ENCODE measurements around the gene PTP4A1. TPM values are rescaled to one million over a fixed set of nuclear protein-coding genes. Genes with fewer than 3 reads are reported as not detected.

PTP4A1 gene
- total RNA-seq, 2 donors from 2014 or later = 23.0 to 29.6 TPM

- ATAC-seq (ENCODE audit: insufficient number of reproducible peaks, low FRiP score, low read depth) = no peak
- DNase-seq (ENCODE audit: low spot score) = no peak
- no peak overlapping the region for H3K27ac ChIP-seq
- TF ChIP-seq CTCF (IDR thresholded peaks at IDR 0.05) = no peak
- H3K4me1 ChIP-seq (ENCODE audit: control insufficient read depth in 1 of 2, low read depth in 2 of 2) = no peaks in the 10 kb centered on the region
- H3K4me3 ChIP-seq = no peak overlapping the region
- H3K9me3 ChIP-seq = no peaks in the 10 kb centered on the region
- H3K27me3 ChIP-seq (replicated peaks; ENCODE audit: insufficient read depth) = no peaks in the 10 kb centered on the region
- no peaks in the 10 kb centered on the region for H3K36me3 ChIP-seq
Observed at GRCh38 chr6:63527658-63528514, 44.4 kb upstream of the PTP4A1 start.

- Histone ChIP-seq H3K27ac (no peak overlapping the region), H3K4me3 (no peak overlapping the region), H3K36me3 (no peaks in the 10 kb centered on the region), H3K9me3 (no peaks in the 10 kb centered on the region), H3K27me3 (replicated peaks; ENCODE audit: insufficient read depth) (no peaks in the 10 kb centered on the region), H3K4me1 (ENCODE audit: control insufficient read depth in 1 of 2, low read depth in 2 of 2) (no peaks in the 10 kb centered on the region)
- ATAC-seq (ENCODE audit: insufficient number of reproducible peaks, low FRiP score, low read depth) = no peak
- TF ChIP-seq CTCF (IDR thresholded peaks at IDR 0.05) = no peak
- no peak for DNase-seq (ENCODE audit: low spot score)
Observed at GRCh38 chr6:63529498-63529897, 42.8 kb upstream of the PTP4A1 start.

- no peak for ATAC-seq (ENCODE audit: insufficient number of reproducible peaks, low FRiP score, low read depth)
- no peaks in the 10 kb centered on the region for H3K4me1 ChIP-seq (ENCODE audit: control insufficient read depth in 1 of 2, low read depth in 2 of 2)
- H3K27ac ChIP-seq = no peak overlapping the region
- no peak for DNase-seq (ENCODE audit: low spot score)
- no peak overlapping the region for H3K4me3 ChIP-seq
- no peak for TF ChIP-seq CTCF (IDR thresholded peaks at IDR 0.05)
- no peaks in the 10 kb centered on the region for H3K36me3 ChIP-seq
- H3K9me3 ChIP-seq = no peaks in the 10 kb centered on the region
- H3K27me3 ChIP-seq (replicated peaks; ENCODE audit: insufficient read depth) = no peaks in the 10 kb centered on the region
Observed at GRCh38 chr6:63530182-63530581, 42.1 kb upstream of the PTP4A1 start.

- Histone ChIP-seq H3K36me3 (no peaks in the 10 kb centered on the region), H3K4me3 (no peak overlapping the region), H3K9me3 (no peaks in the 10 kb centered on the region), H3K27me3 (replicated peaks; ENCODE audit: insufficient read depth) (no peaks in the 10 kb centered on the region), H3K4me1 (ENCODE audit: control insufficient read depth in 1 of 2, low read depth in 2 of 2) (no peaks in the 10 kb centered on the region), H3K27ac (no peak overlapping the region)
- DNase-seq (ENCODE audit: low spot score) (no peak), ATAC-seq (ENCODE audit: insufficient number of reproducible peaks, low FRiP score, low read depth) (no peak)
- no peak for TF ChIP-seq CTCF (IDR thresholded peaks at IDR 0.05)
Observed at GRCh38 chr6:63530991-63531390, 41.3 kb upstream of the PTP4A1 start.

GRCh38 chr6:63533026-63533425, 39.3 kb upstream of the PTP4A1 start:
- no peak overlapping the region for H3K27ac ChIP-seq
- no peaks in the 10 kb centered on the region for H3K36me3 ChIP-seq
- no peaks in the 10 kb centered on the region for H3K4me1 ChIP-seq (ENCODE audit: control insufficient read depth in 1 of 2, low read depth in 2 of 2)
- H3K27me3 ChIP-seq (replicated peaks; ENCODE audit: insufficient read depth) = no peaks in the 10 kb centered on the region
- DNase-seq (ENCODE audit: low spot score) = no peak
- ATAC-seq (ENCODE audit: insufficient number of reproducible peaks, low FRiP score, low read depth) = no peak
- no peak overlapping the region for H3K4me3 ChIP-seq
- no peaks in the 10 kb centered on the region for H3K9me3 ChIP-seq
- no peak for TF ChIP-seq CTCF (IDR thresholded peaks at IDR 0.05)

Measured in thoracic aorta (tissue), 2 donors.